GM18868 (cell line): ENCODE data around the gene PLCH1.
"Not testable (repeated sequence)": the region's sequence is repeated elsewhere in the genome, so short reads cannot be mapped to it uniquely, and the experiment has no call there.

Experiments used
- ATAC-seq: cut with Tn5 transposase; IDR thresholded peaks from one replicate; pipeline ENCODE4 v1.9.1; 2021; ENCODE audit warnings: mild to moderate bottlenecking, moderate library complexity; ENCODE audit not compliant: unreplicated experiment

Gene PLCH1

GRCh38 chr3:155426524-155427230 lies 318.2 kb downstream of the PLCH1 start:
- ATAC-seq: no peak

- no peak for ATAC-seq
These were observed 319.5 kb downstream of the PLCH1 start for GRCh38 chr3:155425396-155425795.

- ATAC-seq: no peak
These were observed 320.6 kb downstream of the PLCH1 start for GRCh38 chr3:155424323-155424710.

- no peak for ATAC-seq
These were observed 321.1 kb downstream of the PLCH1 start for GRCh38 chr3:155423526-155424322.

- ATAC-seq: no peak
These were observed 323.9 kb downstream of the PLCH1 start for GRCh38 chr3:155420881-155421486.

GRCh38 chr3:155420406-155420805 lies 324.5 kb downstream of the PLCH1 start:
- no peak for ATAC-seq

- ATAC-seq: no peak
These were observed 326.5 kb downstream of the PLCH1 start for GRCh38 chr3:155418407-155418806.

- ATAC-seq: no peak
These were observed 327.8 kb downstream of the PLCH1 start for GRCh38 chr3:155417119-155417517.

GRCh38 chr3:155416500-155417118 lies 328.3 kb downstream of the PLCH1 start:
- ATAC-seq: no peak

- ATAC-seq: no peak
These were observed 332.0 kb downstream of the PLCH1 start for GRCh38 chr3:155412904-155413303.

GRCh38 chr3:155411500-155412223 lies 333.2 kb downstream of the PLCH1 start:
- no peak for ATAC-seq

GRCh38 chr3:155409336-155409735 lies 335.5 kb downstream of the PLCH1 start:
- ATAC-seq: no peak

- ATAC-seq: no peak
These were observed 336.9 kb downstream of the PLCH1 start for GRCh38 chr3:155407971-155408370.

- ATAC-seq: no peak
These were observed 337.5 kb downstream of the PLCH1 start for GRCh38 chr3:155407331-155407730.

- ATAC-seq: no peak
These were observed 340.4 kb downstream of the PLCH1 start for GRCh38 chr3:155404486-155404885.

GRCh38 chr3:155402656-155403055 lies 342.2 kb downstream of the PLCH1 start:
- ATAC-seq: no peak

- no peak for ATAC-seq
These were observed 346.8 kb downstream of the PLCH1 start for GRCh38 chr3:155398046-155398445.

- ATAC-seq: not testable (repeated sequence)
These were observed 350.0 kb downstream of the PLCH1 start for GRCh38 chr3:155394896-155395295.

- ATAC-seq: no peak
These were observed 350.6 kb downstream of the PLCH1 start for GRCh38 chr3:155394240-155394639.

- no peak for ATAC-seq
These were observed 351.6 kb downstream of the PLCH1 start for GRCh38 chr3:155393316-155393715.

GRCh38 chr3:155392138-155392537 lies 352.7 kb downstream of the PLCH1 start:
- ATAC-seq: no peak
